NCI-H1105 treated with DMSO at 0.1 percent for 48 hours (cell line): ENCODE results near the gene ZNF536.
"Not testable (repeated sequence)": the region's sequence is repeated elsewhere in the genome, so short reads cannot be mapped to it uniquely, and the experiment has no call there.

Source experiments
- DNase-seq: peaks from one replicate; lab custom pipeline; 2025; lab: John Stamatoyannopoulos, UW

ZNF536 gene

DNA sequence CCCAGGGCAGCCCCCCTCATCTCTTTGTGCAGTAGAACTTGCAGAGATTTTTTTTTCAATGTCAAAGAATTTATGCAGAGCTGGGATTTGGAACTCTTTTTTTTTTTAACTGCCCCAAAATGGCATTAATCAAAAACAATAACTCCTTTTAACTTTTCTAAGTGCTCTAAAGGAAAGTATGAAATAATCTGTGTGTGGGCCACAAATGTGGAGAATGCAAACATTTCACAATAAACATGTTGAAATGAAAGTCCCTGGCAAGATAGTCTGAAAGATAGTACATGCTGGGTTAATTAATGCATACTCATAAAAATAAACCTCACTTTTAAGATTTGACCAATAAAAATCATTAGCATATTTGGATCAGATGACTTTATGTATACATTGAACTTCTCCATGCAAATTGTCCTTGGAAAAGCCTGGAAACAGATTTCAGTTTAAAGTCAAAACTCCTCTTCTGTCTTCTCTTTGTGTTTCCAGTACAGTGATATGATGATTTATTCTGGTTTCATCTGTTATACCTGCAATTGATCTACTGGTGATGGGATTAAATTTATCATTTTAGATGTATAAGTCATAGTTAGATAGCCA is 30.5 kb upstream of the ZNF536 start:
- no peak for DNase-seq

DNA sequence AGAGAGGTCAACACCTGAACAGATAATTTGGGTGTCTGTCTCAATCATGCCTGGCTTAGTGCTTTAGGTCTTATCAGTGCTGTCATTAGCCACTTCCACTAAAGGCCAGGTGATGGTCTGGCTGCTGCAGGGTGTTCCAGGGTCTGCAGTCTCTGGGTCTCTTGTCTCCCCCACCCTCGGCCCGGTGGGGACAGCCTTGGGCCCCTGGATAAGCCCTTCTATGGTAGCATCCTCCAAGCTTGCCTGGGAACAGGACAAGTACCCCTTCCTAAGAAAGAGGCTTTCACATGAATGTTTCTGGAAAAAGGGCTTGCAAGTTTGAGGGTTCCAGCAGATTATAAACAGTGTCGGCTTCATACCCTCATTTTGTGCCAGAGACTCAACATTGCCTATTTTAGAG is 29.3 kb upstream of the ZNF536 start:
- DNase-seq, result no peak

DNA sequence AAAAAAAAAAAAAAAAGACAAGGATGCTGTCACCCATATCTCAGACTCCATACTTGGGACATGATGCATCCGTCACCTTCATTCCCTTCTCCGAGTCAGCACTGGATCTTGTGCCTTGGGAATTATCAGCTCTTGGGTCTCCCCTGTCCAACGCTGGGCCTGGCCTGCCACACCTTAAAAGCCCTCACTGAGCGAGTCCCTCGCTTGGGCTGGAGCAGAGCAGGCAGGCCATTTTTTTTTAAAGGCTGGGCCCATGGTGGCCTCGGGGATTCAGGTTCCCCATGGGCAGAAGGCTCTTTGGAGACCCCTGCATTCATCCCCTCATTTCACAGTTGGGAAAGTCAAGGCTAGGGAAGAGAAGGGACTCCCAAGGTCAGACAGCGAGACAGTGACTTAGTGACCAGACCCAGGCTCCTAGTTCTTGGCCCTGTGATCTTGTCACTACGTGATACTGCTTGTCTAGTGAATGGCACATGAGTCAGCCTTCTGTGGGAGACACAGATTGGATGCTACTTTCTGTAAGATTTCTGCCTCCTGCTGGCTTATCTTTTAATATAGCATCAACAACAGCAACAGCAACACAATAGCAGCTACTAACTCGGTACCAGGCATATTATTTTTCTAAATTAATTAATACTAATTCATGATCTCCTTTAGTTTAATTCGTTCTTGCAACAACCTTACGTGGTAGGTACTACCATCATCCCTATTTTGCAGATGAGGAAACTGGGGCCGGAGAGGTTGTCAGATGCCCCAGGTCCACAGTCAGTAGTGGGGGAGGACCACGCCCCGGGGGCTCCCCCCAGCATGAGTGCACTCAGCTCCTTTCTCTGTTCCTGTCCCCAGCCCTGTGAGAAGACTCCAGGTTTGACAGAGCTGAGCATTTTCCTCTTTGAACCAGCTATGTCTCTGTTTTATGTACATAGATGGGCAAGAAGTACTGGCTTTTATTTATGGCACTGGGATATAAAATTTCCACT is 27.4 kb upstream of the ZNF536 start:
- DNase-seq, result no peak

DNA sequence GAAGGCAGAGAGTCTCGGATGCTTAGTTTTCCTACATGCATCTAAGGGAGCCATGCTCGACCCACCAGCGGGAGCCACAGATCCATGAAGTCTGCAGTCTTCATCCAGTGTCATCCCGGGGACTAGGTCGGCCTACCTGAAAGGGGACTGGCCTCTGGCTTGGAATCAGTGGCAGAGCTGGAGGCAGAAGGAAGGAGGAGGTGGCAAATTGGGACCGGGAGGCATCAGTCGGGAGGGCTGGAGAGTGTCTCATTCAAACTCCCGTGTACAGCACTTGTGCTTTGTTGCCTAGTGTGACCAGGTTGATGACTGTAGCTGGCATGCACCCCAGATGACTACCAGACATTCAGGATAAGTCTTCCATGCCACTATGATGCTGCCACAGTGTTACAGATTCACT is 26.5 kb upstream of the ZNF536 start:
- no peak for DNase-seq

DNA sequence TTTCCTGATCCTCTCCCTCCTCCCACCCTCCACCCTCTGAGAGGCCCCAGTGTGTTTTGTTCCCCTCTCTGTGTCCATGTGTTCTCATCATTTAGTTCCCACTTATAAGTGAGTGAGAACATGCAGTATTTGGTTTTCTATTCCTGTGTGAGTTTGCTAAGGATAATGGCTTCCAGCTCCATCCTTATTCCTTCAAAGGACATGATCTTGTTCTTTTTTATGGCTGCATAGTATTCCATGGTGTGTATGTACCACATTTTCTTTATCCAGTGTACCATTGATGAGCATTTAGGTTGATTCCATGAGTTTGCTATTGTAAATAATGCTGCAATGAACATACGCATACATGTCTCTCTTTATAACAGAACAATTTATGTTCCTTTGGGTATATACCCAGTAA is 25.7 kb upstream of the ZNF536 start:
- DNase-seq, result not testable (repeated sequence)

DNA sequence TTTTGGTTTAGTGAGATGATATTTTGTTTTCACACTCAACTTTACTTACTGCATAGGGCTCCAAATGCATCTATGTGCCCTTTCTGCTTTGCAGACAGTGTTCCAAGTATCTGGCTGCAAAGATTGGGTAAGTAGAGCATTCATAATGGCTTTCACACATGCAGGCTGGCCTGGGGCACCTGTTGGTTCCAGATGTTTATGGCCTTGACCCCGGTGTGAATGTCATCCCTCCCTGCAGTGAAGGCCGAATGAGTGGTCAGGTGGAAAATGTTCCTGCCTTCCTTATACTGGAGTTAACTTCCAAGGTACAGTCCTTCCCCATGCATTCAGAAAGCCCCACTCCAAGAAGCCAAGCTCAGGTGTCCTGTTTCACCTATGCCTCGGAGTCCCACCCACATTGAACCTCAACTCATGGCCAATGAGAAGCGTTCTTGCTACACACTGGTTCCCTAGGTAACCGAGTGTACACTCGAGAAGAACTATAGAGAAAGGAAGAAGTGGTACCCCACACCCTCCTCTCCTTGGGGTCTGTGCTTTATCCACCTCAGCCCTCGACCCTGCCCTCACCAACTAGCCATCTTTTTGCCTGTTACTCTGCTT is 23.0 kb upstream of the ZNF536 start:
- peak; percentile 8 for DNase-seq

DNA sequence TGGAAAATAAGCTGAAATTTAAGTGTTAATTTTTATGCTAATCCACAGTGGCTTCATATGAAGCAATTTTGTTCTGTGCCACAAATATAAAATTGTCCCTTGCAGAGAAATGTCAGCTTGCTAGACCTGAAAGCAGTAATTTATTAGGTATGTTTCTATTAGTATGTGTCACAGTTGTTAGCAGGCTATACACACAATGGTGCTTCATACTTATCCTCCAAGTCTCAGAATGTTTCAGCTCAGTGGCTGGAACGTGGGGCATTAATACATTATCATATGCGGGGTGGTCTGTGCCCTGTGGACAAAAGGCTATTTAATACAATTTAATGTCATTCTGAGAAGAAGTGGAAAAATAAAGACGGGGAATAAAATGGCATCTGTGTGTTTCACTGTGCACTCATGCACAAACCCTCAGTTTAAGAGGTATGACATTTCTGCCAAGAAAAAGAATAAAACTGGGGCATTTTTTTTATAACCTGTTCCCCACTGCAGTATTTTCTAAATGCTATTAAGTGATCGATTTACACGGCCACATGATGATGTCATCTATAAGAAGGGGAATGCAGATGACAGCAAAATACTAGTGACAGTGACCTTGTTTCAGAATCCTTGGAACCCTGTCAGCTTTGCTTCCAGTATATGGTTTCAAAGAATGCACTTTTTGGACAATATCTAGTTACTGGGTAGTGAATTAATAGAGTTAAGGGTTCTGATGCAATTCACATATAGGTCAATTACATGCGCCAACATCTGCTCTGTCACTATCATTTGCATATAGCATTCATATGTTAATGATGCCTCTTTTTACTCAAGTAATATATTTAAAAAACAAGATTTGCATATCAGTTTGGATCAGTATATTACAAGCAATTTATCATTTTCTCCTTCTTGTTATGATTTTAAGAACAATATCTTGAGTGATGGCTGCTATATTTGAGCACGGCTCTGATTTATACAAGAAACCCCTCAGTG is 21.2 kb upstream of the ZNF536 start:
- DNase-seq, result no peak

GRCh38 chr19:30351774-30352173 is 20.4 kb upstream of the ZNF536 start:
- DNase-seq, result no peak

GRCh38 chr19:30353394-30353945 is 18.7 kb upstream of the ZNF536 start:
- DNase-seq, result no peak

GRCh38 chr19:30355586-30355985 is 16.6 kb upstream of the ZNF536 start:
- no peak for DNase-seq

- no peak for DNase-seq
Measured at GRCh38 chr19:30356951-30357579, 15.1 kb upstream of the ZNF536 start.

- DNase-seq, result no peak
Measured at GRCh38 chr19:30357580-30357954, 14.6 kb upstream of the ZNF536 start.

- no peak for DNase-seq
Measured at GRCh38 chr19:30358319-30358718, 13.9 kb upstream of the ZNF536 start.

DNA sequence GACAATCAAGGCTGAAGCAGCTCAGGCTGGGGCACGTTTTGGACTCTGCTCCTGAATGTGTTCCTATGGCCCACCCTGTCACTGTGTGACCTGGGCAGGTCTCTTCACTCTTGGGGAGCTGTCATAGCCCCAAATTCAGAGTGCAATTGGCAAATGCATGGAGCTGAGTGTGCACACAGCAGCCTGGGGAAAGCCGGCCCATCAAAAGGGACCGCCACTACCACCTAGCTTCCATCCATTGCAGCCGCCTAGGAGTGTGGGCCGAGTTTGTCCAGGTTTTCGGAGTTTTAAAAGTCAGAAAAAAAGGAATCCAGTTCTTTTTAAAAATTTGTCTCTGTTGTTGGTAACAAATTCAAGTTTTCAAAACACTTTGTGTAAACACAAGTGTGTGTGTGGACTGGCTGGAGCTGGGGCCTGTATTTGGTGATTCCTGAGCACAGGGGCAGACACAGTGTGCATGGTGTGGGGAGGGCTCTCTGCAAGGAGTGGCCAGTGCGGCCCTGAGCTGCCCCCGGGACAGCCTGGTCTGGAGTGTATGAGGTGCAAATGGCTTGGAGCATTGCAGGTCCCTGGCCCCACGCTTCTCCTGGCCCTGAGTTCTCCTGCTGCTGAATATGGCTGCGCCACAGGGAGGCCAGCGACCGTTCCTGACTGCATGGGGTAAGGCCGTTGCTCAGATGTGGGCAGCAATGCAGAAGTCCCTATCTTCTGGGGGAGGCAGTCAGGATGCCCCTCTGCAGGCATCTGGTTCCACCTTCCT is 13.2 kb upstream of the ZNF536 start:
- DNase-seq, result no peak

GRCh38 chr19:30359936-30360335 is 12.2 kb upstream of the ZNF536 start:
- DNase-seq, result no peak

- DNase-seq, result no peak
Measured at GRCh38 chr19:30360376-30361106, 11.6 kb upstream of the ZNF536 start.

- no peak for DNase-seq
Measured at GRCh38 chr19:30361107-30361447, 11.1 kb upstream of the ZNF536 start.

- DNase-seq, result no peak
Measured at GRCh38 chr19:30361721-30362120, 10.5 kb upstream of the ZNF536 start.

DNA sequence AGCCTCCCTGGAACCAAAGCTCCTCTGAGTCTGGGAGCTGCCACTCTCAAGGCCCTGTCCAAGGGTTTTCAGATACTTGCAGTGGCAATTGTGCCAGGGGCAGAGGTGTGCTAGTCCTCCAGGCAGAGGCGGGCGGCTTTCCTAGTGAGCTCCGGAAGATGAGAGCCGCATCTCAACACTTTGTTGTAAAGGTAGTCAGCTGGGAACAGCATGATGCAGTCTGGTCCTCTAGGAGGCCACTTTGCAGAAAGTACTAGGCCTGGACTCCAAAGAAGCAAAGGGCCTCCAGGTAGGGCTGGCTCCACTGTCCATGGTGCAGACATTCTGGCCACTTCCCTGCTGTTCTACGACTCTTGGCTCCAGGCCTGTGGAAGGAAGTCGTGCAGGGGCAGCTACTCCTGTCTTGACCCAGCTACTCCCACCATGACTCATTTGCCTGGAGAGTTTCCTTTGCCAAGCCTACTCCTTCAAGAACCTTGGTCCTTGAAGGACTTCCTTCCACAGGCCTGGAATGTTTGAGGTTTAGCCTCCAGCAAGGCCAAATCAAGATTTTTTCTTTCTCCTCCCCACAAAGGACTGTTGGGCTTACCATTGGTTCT is 9.9 kb upstream of the ZNF536 start:
- DNase-seq, result no peak
